BE2C (cell line): ENCODE data around the gene HCN2.
"Not testable (repeated sequence)": the region's sequence is repeated elsewhere in the genome, so short reads cannot be mapped to it uniquely, and the experiment has no call there.

Experiments
- DNase-seq: peaks from one replicate; pipeline ENCODE4 v3.0.0-alpha.2; 2020
- H3K27me3 ChIP-seq: fragments of 250-450 bp; sonication (Bioruptor Pico); 2 replicates; pipeline ENCODE4 v1.5.1; 2020; ENCODE audit warnings: mild to moderate bottlenecking
- H3K36me3 ChIP-seq: fragments of 250-450 bp; sonication (Bioruptor Pico); 2 replicates; pipeline ENCODE4 v1.5.1; 2020; ENCODE audit warnings: mild to moderate bottlenecking
- H3K4me1 ChIP-seq: fragments of 250-450 bp; sonication (Bioruptor Pico); 2 replicates; pipeline ENCODE4 v1.5.1; 2020
- H3K4me3 ChIP-seq: 2 replicates; pipeline ENCODE4 v1.5.1; 2011; ENCODE audit warnings: low read depth, low read length
- H3K9me3 ChIP-seq: fragments of 250-450 bp; sonication (Bioruptor Pico); 2 replicates; pipeline ENCODE4 v1.5.1; 2020
- CTCF ChIP-seq: IDR thresholded peaks from 2 replicates; pipeline ENCODE4 v1.5.1; 2012; ENCODE audit warnings: mild to moderate bottlenecking, low read depth, low read length

HCN2 gene

DNA sequence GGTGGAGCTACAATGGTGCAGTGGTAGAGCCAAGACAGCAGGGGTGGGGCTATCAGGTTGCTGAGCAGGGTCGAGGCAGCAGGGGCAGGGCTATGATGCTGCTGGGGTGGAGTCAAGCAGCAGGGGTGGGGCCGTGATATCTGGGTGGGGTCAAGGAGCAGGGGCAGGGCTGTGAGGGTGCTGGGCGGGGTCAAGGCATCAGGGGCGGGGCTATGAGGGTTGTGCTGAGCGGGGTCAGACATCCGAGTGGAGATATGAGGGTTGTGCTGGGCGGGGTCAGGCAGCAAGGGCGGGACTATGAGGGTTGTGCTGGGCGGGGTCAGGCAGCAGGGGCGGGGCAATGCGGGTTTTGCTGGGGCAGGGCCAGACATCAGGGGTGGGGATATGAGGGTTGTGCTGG lies 14.7 kb downstream of the HCN2 start:
- no peak overlapping the region for H3K4me3 ChIP-seq
- DNase-seq = peak; percentile 68
- H3K9me3 ChIP-seq = peaks cover 6% of the 10 kb centered on the region
- TF ChIP-seq CTCF = no peak
- H3K36me3 ChIP-seq = no peaks in the 10 kb centered on the region; the same call in 1 of the 2 replicates
- no peaks in the 10 kb centered on the region for H3K4me1 ChIP-seq
- H3K27me3 ChIP-seq = no peaks in the 10 kb centered on the region

DNA sequence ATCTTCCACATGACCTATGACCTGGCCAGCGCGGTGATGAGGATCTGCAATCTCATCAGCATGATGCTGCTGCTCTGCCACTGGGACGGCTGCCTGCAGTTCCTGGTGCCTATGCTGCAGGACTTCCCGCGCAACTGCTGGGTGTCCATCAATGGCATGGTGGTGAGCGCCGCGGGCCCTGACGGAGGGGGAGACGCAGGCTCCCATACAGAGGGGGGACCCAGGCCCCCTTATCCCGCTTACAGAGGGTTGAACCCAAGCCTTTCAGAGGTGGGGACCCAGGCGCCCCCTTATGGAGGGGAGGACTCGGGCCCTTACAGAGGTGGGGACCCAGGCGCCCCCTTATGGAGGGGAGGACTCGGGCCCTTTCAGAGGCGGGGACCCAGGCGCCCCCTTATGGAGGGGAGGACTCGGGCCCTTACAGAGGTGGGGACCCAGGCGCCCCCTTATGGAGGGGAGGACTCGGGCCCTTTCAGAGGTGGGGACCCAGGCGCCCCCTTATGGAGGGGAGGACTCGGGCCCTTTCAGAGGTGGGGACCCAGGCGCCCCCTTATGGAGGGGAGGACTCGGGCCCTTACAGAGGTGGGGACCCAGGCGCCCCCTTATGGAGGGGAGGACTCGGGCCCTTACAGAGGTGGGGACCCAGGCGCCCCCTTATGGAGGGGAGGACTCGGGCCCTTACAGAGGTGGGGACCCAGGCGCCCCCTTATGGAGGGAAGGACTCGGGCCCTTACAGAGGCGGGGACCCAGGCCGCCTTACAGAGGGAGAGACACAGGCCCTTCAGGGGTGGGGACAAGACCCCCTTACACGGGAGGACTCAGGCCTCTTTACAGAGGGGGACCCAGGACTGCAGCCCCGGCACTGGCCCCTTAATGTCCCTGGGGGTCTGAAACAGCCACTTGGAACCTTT lies 15.6 kb downstream of the HCN2 start:
- not testable (repeated sequence) for DNase-seq, H3K4me1 ChIP-seq

DNA sequence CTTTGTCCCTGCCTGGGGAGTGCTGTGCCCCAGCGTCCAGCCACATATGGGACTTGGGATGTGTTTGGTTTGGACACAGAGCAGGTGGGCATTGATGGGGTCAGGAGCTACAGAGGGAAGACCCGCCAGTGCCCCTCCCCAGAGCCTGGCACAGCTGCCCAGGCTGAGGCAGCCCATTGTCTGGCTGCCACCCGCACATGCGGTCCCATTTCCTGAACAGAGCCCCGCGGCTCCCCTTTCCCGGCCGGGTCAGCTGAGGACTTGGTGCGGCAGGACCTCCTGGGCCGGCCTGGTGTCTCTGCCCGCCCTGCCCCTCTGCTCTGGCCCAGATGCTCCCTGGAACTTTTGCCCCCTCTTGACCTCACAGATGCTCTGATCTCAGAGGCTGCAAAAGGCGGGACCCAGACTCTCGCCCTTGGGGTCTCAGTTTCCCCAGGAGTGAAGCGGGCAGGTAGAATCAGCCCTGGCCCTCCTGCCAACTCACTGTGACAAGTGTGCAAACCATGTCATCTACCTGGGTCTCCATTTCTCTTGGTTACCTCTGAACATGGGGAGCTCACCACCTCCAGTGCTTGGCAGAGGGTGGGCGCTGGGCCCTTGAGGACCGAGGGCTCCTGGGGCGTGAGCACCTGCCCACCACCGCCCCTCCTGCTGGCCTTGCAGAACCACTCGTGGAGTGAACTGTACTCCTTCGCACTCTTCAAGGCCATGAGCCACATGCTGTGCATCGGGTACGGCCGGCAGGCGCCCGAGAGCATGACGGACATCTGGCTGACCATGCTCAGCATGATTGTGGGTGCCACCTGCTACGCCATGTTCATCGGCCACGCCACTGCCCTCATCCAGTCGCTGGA lies 17.8 kb downstream of the HCN2 start:
- TF ChIP-seq CTCF = no peak
- H3K9me3 ChIP-seq = peaks cover 4% of the 10 kb centered on the region
- DNase-seq = no peak
- no peaks in the 10 kb centered on the region for H3K27me3 ChIP-seq
- peaks cover 14% of the 10 kb centered on the region for H3K4me1 ChIP-seq
- H3K4me3 ChIP-seq = no peak overlapping the region
- peaks cover 3% of the 10 kb centered on the region; the same call in 1 of the 2 replicates for H3K36me3 ChIP-seq

More for the DNA sequence above, 15.6 kb downstream of the HCN2 start:
- not testable (repeated sequence) for H3K36me3 ChIP-seq, H3K27me3 ChIP-seq, H3K4me3 ChIP-seq, H3K9me3 ChIP-seq

DNA sequence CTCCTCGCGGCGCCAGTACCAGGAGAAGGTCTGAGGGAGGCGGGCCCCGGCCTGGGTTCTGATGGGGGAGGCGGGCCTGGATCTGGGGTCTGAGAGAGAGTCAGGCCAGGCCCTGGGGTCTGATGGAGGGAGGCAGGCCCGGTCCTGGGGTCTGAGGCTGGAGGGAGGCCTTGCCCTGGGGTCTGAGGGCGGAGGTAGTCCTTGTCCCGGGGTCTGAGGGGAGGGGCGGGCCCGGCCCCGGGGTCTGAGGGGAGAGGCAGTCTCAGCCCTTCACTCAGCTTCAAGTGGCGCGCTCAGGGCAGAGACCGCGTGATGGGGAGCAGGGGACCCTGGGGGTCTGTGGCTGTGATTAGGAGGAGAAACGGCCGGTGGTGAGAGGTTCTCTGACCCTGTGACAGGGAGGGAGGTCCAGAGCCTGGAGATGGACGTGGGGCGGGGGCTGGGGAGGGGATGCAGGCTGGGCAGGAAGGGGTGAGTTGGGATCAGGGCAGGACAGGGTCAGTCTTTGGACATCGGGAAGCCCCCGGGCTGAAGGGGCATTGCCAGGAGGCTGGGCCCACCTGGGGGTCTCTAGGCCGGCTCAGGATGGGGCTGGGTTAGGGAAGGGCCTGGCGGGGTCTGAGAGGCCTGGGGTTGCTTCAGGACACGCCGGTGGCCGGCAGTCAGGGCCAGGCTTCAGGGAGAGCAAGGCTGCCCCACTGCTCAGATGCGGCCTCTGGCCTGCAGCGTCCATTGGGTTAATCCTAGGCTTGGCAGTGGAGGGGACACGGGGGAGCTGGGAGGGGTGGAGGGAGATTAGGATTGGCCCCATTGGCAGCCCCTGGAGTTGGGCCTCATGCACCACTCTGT lies 18.7 kb downstream of the HCN2 start:
- Histone ChIP-seq H3K36me3 (peaks cover 8% of the 10 kb centered on the region), H3K27me3 (no peaks in the 10 kb centered on the region), H3K4me1 (peaks cover 14% of the 10 kb centered on the region), H3K9me3 (peaks cover 3% of the 10 kb centered on the region), H3K4me3 (no peak overlapping the region)
- DNase-seq = no peak
- TF ChIP-seq CTCF = no peak

DNA sequence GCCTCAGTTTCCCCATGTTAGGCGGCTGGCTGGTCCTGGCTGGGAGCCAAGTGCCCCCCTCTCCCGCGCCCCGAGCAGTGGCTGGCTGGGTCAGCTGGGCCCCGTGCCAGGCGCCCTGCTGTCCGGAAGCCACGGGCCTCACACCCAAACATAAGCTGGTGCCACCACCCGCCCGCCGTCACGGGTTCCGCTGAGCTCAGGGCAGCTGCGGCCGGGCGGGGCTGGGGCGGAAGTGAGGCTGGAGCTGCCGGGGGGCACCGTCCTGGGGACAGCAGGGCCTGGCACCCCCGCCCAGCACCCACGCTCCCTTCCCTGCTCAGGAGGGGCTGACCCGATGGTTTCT lies 19.3 kb downstream of the HCN2 start:
- no peak overlapping the region for H3K4me3 ChIP-seq
- DNase-seq = no peak
- H3K36me3 ChIP-seq = peaks cover 8% of the 10 kb centered on the region
- H3K4me1 ChIP-seq = peaks cover 14% of the 10 kb centered on the region
- no peak for TF ChIP-seq CTCF
- H3K9me3 ChIP-seq = no peaks in the 10 kb centered on the region
- no peaks in the 10 kb centered on the region for H3K27me3 ChIP-seq
